GM18909 (cell line): ENCODE data around the gene PCSK7.

ENCODE experiments used
- ATAC-seq: cut with Tn5 transposase; IDR thresholded peaks from one replicate; pipeline ENCODE4 v1.9.1; 2021; ENCODE audit warnings: mild to moderate bottlenecking; ENCODE audit not compliant: unreplicated experiment, poor library complexity

PCSK7 gene

GRCh38 chr11:117232092-117232878, 412 bp upstream of the PCSK7 start, which contains the start of gene RNF214:
Gene RNF214, plus strand, starts transcription at chr11:117232671. Its CDS starts 1,602 bp downstream, at chr11:117234273.
- ATAC-seq = peak; percentile 78

- ATAC-seq = no peak
These were observed 653 bp downstream of the PCSK7 start for GRCh38 chr11:117230999-117231841.

GRCh38 chr11:117230286-117230961, 1.4 kb downstream of the PCSK7 start:
- peak; percentile 32 for ATAC-seq

- no peak for ATAC-seq
These were observed 2.0 kb downstream of the PCSK7 start for GRCh38 chr11:117229931-117230285.

GRCh38 chr11:117229411-117229810, 2.5 kb downstream of the PCSK7 start:
- ATAC-seq = no peak

- no peak for ATAC-seq
These were observed 3.8 kb downstream of the PCSK7 start for GRCh38 chr11:117228091-117228490.

GRCh38 chr11:117226388-117227385, 5.2 kb downstream of the PCSK7 start:
- peak; percentile 44 for ATAC-seq

- ATAC-seq = no peak
These were observed 6.2 kb downstream of the PCSK7 start for GRCh38 chr11:117225553-117226170.

GRCh38 chr11:117223741-117224689, 7.9 kb downstream of the PCSK7 start:
- ATAC-seq = no peak

GRCh38 chr11:117222991-117223740, 8.7 kb downstream of the PCSK7 start:
- ATAC-seq = no peak

- ATAC-seq = no peak
These were observed 9.9 kb downstream of the PCSK7 start for GRCh38 chr11:117221775-117222517.

GRCh38 chr11:117220999-117221774, 10.7 kb downstream of the PCSK7 start:
- no peak for ATAC-seq

GRCh38 chr11:117220568-117220967, 11.3 kb downstream of the PCSK7 start:
- ATAC-seq = no peak

- no peak for ATAC-seq
These were observed 11.9 kb downstream of the PCSK7 start for GRCh38 chr11:117219995-117220394.

GRCh38 chr11:117219455-117219854, 12.4 kb downstream of the PCSK7 start:
- ATAC-seq = no peak

- ATAC-seq = no peak
These were observed 12.9 kb downstream of the PCSK7 start for GRCh38 chr11:117219001-117219400.
